HG02763 (cell line): Measurements from ENCODE around the gene NPPB.

ENCODE experiments used
- ATAC-seq: cut with Tn5 transposase; IDR thresholded peaks from one replicate; pipeline ENCODE4 v1.9.1; 2021; ENCODE audit warnings: mild to moderate bottlenecking, moderate library complexity; ENCODE audit not compliant: unreplicated experiment

The NPPB gene

GRCh38 chr1:11881749-11882441, 23.1 kb upstream of the NPPB start:
- ATAC-seq, result no peak

GRCh38 chr1:11880911-11881748, 22.4 kb upstream of the NPPB start:
- ATAC-seq, result no peak

GRCh38 chr1:11880181-11880575, 21.4 kb upstream of the NPPB start:
- ATAC-seq, result no peak

GRCh38 chr1:11879311-11880180, 20.8 kb upstream of the NPPB start:
- ATAC-seq, result no peak

GRCh38 chr1:11878891-11879190, 20.1 kb upstream of the NPPB start:
- no peak for ATAC-seq

GRCh38 chr1:11878081-11878890, 19.5 kb upstream of the NPPB start:
- ATAC-seq, result no peak

- ATAC-seq, result no peak
These were observed 18.3 kb upstream of the NPPB start for GRCh38 chr1:11877074-11877473.

- ATAC-seq, result no peak
These were observed 16.3 kb upstream of the NPPB start for GRCh38 chr1:11875094-11875493.

- no peak for ATAC-seq
These were observed 15.9 kb upstream of the NPPB start for GRCh38 chr1:11874624-11875023.

- no peak for ATAC-seq
These were observed 15.5 kb upstream of the NPPB start for GRCh38 chr1:11874258-11874562.

GRCh38 chr1:11873395-11874257, 14.9 kb upstream of the NPPB start:
- ATAC-seq, result no peak

GRCh38 chr1:11872545-11872944, 13.8 kb upstream of the NPPB start:
- ATAC-seq, result no peak

GRCh38 chr1:11869650-11870207, 11.0 kb upstream of the NPPB start:
- ATAC-seq, result no peak

GRCh38 chr1:11869104-11869503, 10.4 kb upstream of the NPPB start:
- ATAC-seq, result no peak

- ATAC-seq, result no peak
These were observed 9.7 kb upstream of the NPPB start for GRCh38 chr1:11868331-11868980.

GRCh38 chr1:11862890-11863289, 4.1 kb upstream of the NPPB start:
- no peak for ATAC-seq

GRCh38 chr1:11860587-11860986, 1.8 kb upstream of the NPPB start:
- no peak for ATAC-seq

GRCh38 chr1:11860083-11860482, 1.3 kb upstream of the NPPB start:
- ATAC-seq, result no peak
